T-cell (primary cell): ENCODE results near the gene SPATS1. TPM values are rescaled to one million over a fixed set of nuclear protein-coding genes. Genes with fewer than 3 reads are reported as not detected.
A peak's percentile ranks its signal among the peaks of the same experiment; 100 is the strongest.

Experiments
- ATAC-seq, 4 experiments: fragments of 200-7000 bp in 3 of 4; fragments of 150-1000 bp in 1 of 4; cut with Tn5 transposase; replicated peaks in 1 of 4; 1 replicate in 3 of 4; 2 replicates in 1 of 4; pipeline ENCODE4 v1.10.0; 2021; ENCODE audit warnings: moderate library complexity in 3 of 4, mild to moderate bottlenecking in 2 of 4, moderate number of reproducible peaks in 1 of 4
- CTCF ChIA-PET, 2 donors: fragments of 300-600 bp; sonication (Branson Sonifier 250); formaldehyde crosslinking; loops; one replicate each; lab custom pipeline; 2022; ENCODE audit warnings: antibody characterized with exemption in 2 of 2; lab: Charles Lee
- POLR2A ChIA-PET, 2 donors: fragments of 300-600 bp; sonication (Branson Sonifier 250); formaldehyde crosslinking; loops; one replicate each; lab custom pipeline; 2022; ENCODE audit warnings: antibody characterized with exemption in 2 of 2; lab: Charles Lee
- DNase-seq, 35 experiments: peaks; one replicate each; pipeline versions ENCODE4 v3.0.0 to v3.0.0-alpha.2; 2013 to 2023
- H3K27ac ChIP-seq: one replicate; pipeline ENCODE4 v1.5.1; 2013; ENCODE audit warnings: low read length
- H3K27me3 ChIP-seq, 2 experiments: replicated peaks in 1 of 2; 1 replicate in 1 of 2; 2 replicates in 1 of 2; pipeline versions ENCODE4 v1.6.1 to v1.7.0; 2013; ENCODE audit warnings: low read length in 1 of 2, mixed read lengths in 1 of 2; ENCODE audit not compliant: control insufficient read depth in 2 of 2, insufficient read depth in 2 of 2; ENCODE audit errors: extremely low read depth in 1 of 2
- H3K36me3 ChIP-seq, 2 donors: 1 replicate in 1 of 2; 2 replicates in 1 of 2; pipeline versions ENCODE4 v1.6.1 to v1.7.0; 2013; ENCODE audit warnings: low read length in 1 of 2; ENCODE audit not compliant: control insufficient read depth in 2 of 2, insufficient read depth in 1 of 2; ENCODE audit errors: extremely low read depth in 1 of 2
- H3K4me1 ChIP-seq, 2 experiments: 1 replicate in 1 of 2; 2 replicates in 1 of 2; pipeline versions ENCODE4 v1.6.1 to v1.7.0; 2013; ENCODE audit warnings: low read length in 2 of 2, mixed read lengths in 1 of 2; ENCODE audit not compliant: insufficient read depth in 2 of 2, control insufficient read depth in 1 of 2; ENCODE audit errors: extremely low read depth in 1 of 2
- H3K4me3 ChIP-seq, 2 donors: 1 replicate in 1 of 2; 2 replicates in 1 of 2; pipeline versions ENCODE4 v1.5.1 to v1.7.0; 2013; ENCODE audit warnings: mild to moderate bottlenecking in 2 of 2, low read length in 1 of 2, moderate library complexity in 1 of 2; ENCODE audit not compliant: control insufficient read depth in 1 of 2; ENCODE audit errors: extremely low read depth in 1 of 2
- H3K9me3 ChIP-seq: 2 replicates; pipeline ENCODE4 v1.7.0; 2013
- H3K27ac Mint-ChIP-seq, 2 donors: one replicate each; pipeline ENCODE4 v1.8.0; 2020 to 2021; ENCODE audit warnings: mild to moderate bottlenecking in 2 of 2, mixed read lengths in 2 of 2
- H3K27me3 Mint-ChIP-seq, 2 donors: one replicate each; pipeline ENCODE4 v1.8.0; 2021 to 2022; ENCODE audit warnings: mixed read lengths in 2 of 2
- H3K36me3 Mint-ChIP-seq: one replicate; pipeline ENCODE4 v1.8.0; 2021; ENCODE audit warnings: mixed read lengths
- H3K4me1 Mint-ChIP-seq, 3 donors: one replicate each; pipeline ENCODE4 v1.8.0; 2020 to 2022; ENCODE audit warnings: mixed read lengths in 3 of 3, mild to moderate bottlenecking in 1 of 3
- H3K4me3 Mint-ChIP-seq, 3 donors: one replicate each; pipeline ENCODE4 v1.8.0; 2020 to 2022; ENCODE audit warnings: mild to moderate bottlenecking in 3 of 3, mixed read lengths in 3 of 3, moderate library complexity in 3 of 3
- H3K9me3 Mint-ChIP-seq, 3 donors: one replicate each; pipeline ENCODE4 v1.8.0; 2020 to 2022; ENCODE audit warnings: mixed read lengths in 3 of 3
- WGBS: methylation state at CpG from one replicate; pipeline ENCODE4 v1.1.5; 2013; ENCODE audit warnings: missing lambda C conversion rate; ENCODE audit not compliant: insufficient coverage; 5-methylcytosine and 5-hydroxymethylcytosine counted together
- total RNA-seq, 35 experiments: library from RNA in 6 of 35; stranded (reverse) in 6 of 35; fragments of 120-200 nt in 1 of 35; gene quantifications; one replicate each; pipeline versions ENCODE4 v1.2.1 to v1.2.4 and lab custom pipeline; 2013 to 2026

The SPATS1 gene
- total RNA-seq, 5 donors from 2014 or later (not counting 1 experiment from before 2014, with no cell fraction given) = not detected

- Mint-ChIP-seq H3K4me1 (no peaks in the 10 kb centered on the region), H3K4me3 (no peak overlapping the region), H3K36me3 (peaks cover 56% of the 10 kb centered on the region), H3K9me3 (no peaks in the 10 kb centered on the region), H3K27me3 (no peaks in the 10 kb centered on the region), H3K27ac (no peak overlapping the region)
- CTCF ChIA-PET = interaction anchor here (0.5 to 1.8 kb wide), 8 partner anchors 9 to 130 kb away, joined by 3 to 11 read pairs (median 3); partner anchors contain the start of gene TMEM151B (in 1 of the 2)
- H3K9me3 ChIP-seq = no peaks in the 10 kb centered on the region
- H3K4me3 ChIP-seq = no peak overlapping the region
- no peaks in the 10 kb centered on the region for H3K4me1 ChIP-seq
- ATAC-seq = peak; percentile 62 to 75 (median 72)
- 92% methylated on average over 14 of the region's 25 CpGs for WGBS
- no peaks in the 10 kb centered on the region for H3K27me3 ChIP-seq
- H3K27ac ChIP-seq = no peak overlapping the region
- POLR2A ChIA-PET = interaction anchor here in 1 of 2 donors (0.7 kb wide), 1 partner anchor 125 kb away, joined by 3 read pairs; no protein-coding TSS in a partner anchor
- peaks cover 19 to 82% of the 10 kb centered on the region in 2 donors for H3K36me3 ChIP-seq
- peak in 28 of 35 experiments; percentile 7 to 65 (median 24) for DNase-seq
Measured at GRCh38 chr6:44304282-44305199, 37.9 kb upstream of the SPATS1 start.

GRCh38 chr6:44305200-44305725 is 37.2 kb upstream of the SPATS1 start:
- Histone ChIP-seq H3K4me1 (no peaks in the 10 kb centered on the region), H3K9me3 (no peaks in the 10 kb centered on the region), H3K27me3 (no peaks in the 10 kb centered on the region), H3K36me3 (peaks cover 19 to 89% of the 10 kb centered on the region in 2 donors), H3K27ac (no peak overlapping the region), H3K4me3 (no peak overlapping the region)
- no peaks in the 10 kb centered on the region for H3K27me3 Mint-ChIP-seq
- peaks cover 58% of the 10 kb centered on the region for H3K36me3 Mint-ChIP-seq
- H3K27ac Mint-ChIP-seq = no peak overlapping the region
- H3K4me3 Mint-ChIP-seq = no peak overlapping the region
- no peak for DNase-seq
- no peak for ATAC-seq
- WGBS = 77% methylated on average over 3 of the region's 5 CpGs
- H3K4me1 Mint-ChIP-seq = peaks cover 0 to 3% (median 0%) of the 10 kb centered on the region in 3 donors
- CTCF ChIA-PET = interaction anchor here (0.7 to 1.8 kb wide), 6 partner anchors 9 to 130 kb away, joined by 3 to 11 read pairs (median 4); no protein-coding TSS in a partner anchor
- POLR2A ChIA-PET = interaction anchor here in 1 of 2 donors (0.7 kb wide), 1 partner anchor 124 kb away, joined by 3 read pairs; no protein-coding TSS in a partner anchor
- no peaks in the 10 kb centered on the region for H3K9me3 Mint-ChIP-seq

GRCh38 chr6:44306710-44307109 is 35.7 kb upstream of the SPATS1 start:
- ChIA-PET CTCF (interaction anchor here in 1 of 2 donors (1.0 kb wide), 1 partner anchor 38 kb away, joined by 7 read pairs; no protein-coding TSS in a partner anchor), POLR2A (interaction anchor here in 1 of 2 donors (0.6 kb wide), 1 partner anchor 32 kb away, joined by 8 read pairs; no protein-coding TSS in a partner anchor)
- H3K27ac Mint-ChIP-seq = no peak overlapping the region
- Histone ChIP-seq H3K4me3 (no peak overlapping the region), H3K27ac (no peak overlapping the region), H3K27me3 (no peaks in the 10 kb centered on the region), H3K9me3 (no peaks in the 10 kb centered on the region), H3K4me1 (peaks cover 0 to 2% of the 10 kb centered on the region in 2 experiments), H3K36me3 (peaks cover 15 to 93% of the 10 kb centered on the region in 2 donors)
- no CpG with 5 or more reads among the region's 8 CpGs for WGBS
- no peak overlapping the region for H3K4me3 Mint-ChIP-seq
- H3K9me3 Mint-ChIP-seq = no peaks in the 10 kb centered on the region
- DNase-seq (no peak), ATAC-seq (no peak)
- H3K27me3 Mint-ChIP-seq = no peaks in the 10 kb centered on the region
- peaks cover 54% of the 10 kb centered on the region for H3K36me3 Mint-ChIP-seq
- peaks cover 3 to 6% (median 3%) of the 10 kb centered on the region in 3 donors for H3K4me1 Mint-ChIP-seq

GRCh38 chr6:44307217-44307616 is 35.2 kb upstream of the SPATS1 start:
- Mint-ChIP-seq H3K27me3 (no peaks in the 10 kb centered on the region), H3K27ac (no peak overlapping the region), H3K4me3 (no peak overlapping the region), H3K4me1 (peaks cover 8 to 11% (median 8%) of the 10 kb centered on the region in 3 donors), H3K36me3 (peaks cover 51% of the 10 kb centered on the region), H3K9me3 (no peaks in the 10 kb centered on the region)
- Histone ChIP-seq H3K4me3 (no peak overlapping the region), H3K36me3 (peaks cover 11 to 91% of the 10 kb centered on the region in 2 donors), H3K27me3 (no peaks in the 10 kb centered on the region), H3K9me3 (no peaks in the 10 kb centered on the region), H3K4me1 (peaks cover 1 to 7% of the 10 kb centered on the region in 2 experiments), H3K27ac (no peak overlapping the region)
- no peak for ATAC-seq
- 94% methylated on average over 9 of the region's 10 CpGs for WGBS
- ChIA-PET POLR2A (interaction anchor here in 1 of 2 donors (0.6 kb wide), 1 partner anchor 10 kb away, joined by 3 read pairs; no protein-coding TSS in a partner anchor), CTCF (no interaction called here)
- DNase-seq = no peak

- H3K27ac ChIP-seq = no peak overlapping the region
- 100% methylated on average over 2 of the region's 2 CpGs for WGBS
- H3K36me3 ChIP-seq = peaks cover 6 to 73% of the 10 kb centered on the region in 2 donors
- Mint-ChIP-seq H3K36me3 (peaks cover 47% of the 10 kb centered on the region), H3K27ac (no peak overlapping the region), H3K9me3 (no peaks in the 10 kb centered on the region), H3K4me3 (no peak overlapping the region), H3K4me1 (peaks cover 20 to 22% (median 22%) of the 10 kb centered on the region in 3 donors), H3K27me3 (no peaks in the 10 kb centered on the region)
- no peaks in the 10 kb centered on the region for H3K9me3 ChIP-seq
- H3K27me3 ChIP-seq = no peaks in the 10 kb centered on the region
- H3K4me3 ChIP-seq = no peak overlapping the region
- CTCF ChIA-PET = interaction anchor here (0.7 to 1.0 kb wide), 3 partner anchors 27 to 158 kb away, joined by 3 to 4 read pairs (median 3); partner anchors contain the start of gene TMEM151B (in 1 of the 2)
- no peak for DNase-seq
- H3K4me1 ChIP-seq = peaks cover 5 to 18% of the 10 kb centered on the region in 2 experiments
- ATAC-seq = no peak
- POLR2A ChIA-PET = no interaction called here
Measured at GRCh38 chr6:44309092-44309491, 33.4 kb upstream of the SPATS1 start.

- Mint-ChIP-seq H3K36me3 (peaks cover 47% of the 10 kb centered on the region), H3K27ac (no peak overlapping the region), H3K4me3 (no peak overlapping the region), H3K9me3 (no peaks in the 10 kb centered on the region), H3K27me3 (no peaks in the 10 kb centered on the region), H3K4me1 (peaks cover 20 to 22% (median 22%) of the 10 kb centered on the region in 3 donors)
- no peak for ATAC-seq
- no peak overlapping the region for H3K4me3 ChIP-seq
- CTCF ChIA-PET = interaction anchor here (0.7 to 1.0 kb wide), 3 partner anchors 27 to 159 kb away, joined by 3 to 4 read pairs (median 3); partner anchors contain the start of gene TMEM151B (in 1 of the 2)
- no peak for DNase-seq
- H3K36me3 ChIP-seq = peaks cover 6 to 67% of the 10 kb centered on the region in 2 donors
- H3K27ac ChIP-seq = no peak overlapping the region
- peaks cover 5 to 18% of the 10 kb centered on the region in 2 experiments for H3K4me1 ChIP-seq
- H3K9me3 ChIP-seq = no peaks in the 10 kb centered on the region
- POLR2A ChIA-PET = no interaction called here
- no peaks in the 10 kb centered on the region for H3K27me3 ChIP-seq
Measured at GRCh38 chr6:44309631-44310030, 32.8 kb upstream of the SPATS1 start.
